HL-60 (cell line): Measurements from ENCODE around the gene FSTL4.

ENCODE experiments used
- DNase-seq, 2 experiments: peaks; one replicate each; pipeline ENCODE4 v3.0.0-alpha.2; 2010 to 2020; ENCODE audit warnings: low read depth in 1 of 2, low spot score in 1 of 2
- H3K27ac ChIP-seq: fragments of 250-450 bp; sonication (Bioruptor Pico); replicated peaks from 2 replicates; pipeline ENCODE4 v1.5.1; 2020; ENCODE audit warnings: mild to moderate bottlenecking, moderate library complexity
- H3K27me3 ChIP-seq: fragments of 250-450 bp; sonication (Bioruptor Pico); 2 replicates; pipeline ENCODE4 v1.5.1; 2021; ENCODE audit warnings: mild to moderate bottlenecking, moderate library complexity; ENCODE audit not compliant: insufficient read depth, poor library complexity, severe bottlenecking
- H3K4me3 ChIP-seq: replicated peaks from 2 replicates; pipeline ENCODE4 v1.5.1; 2011; ENCODE audit warnings: mild to moderate bottlenecking, control low read depth, low read length; ENCODE audit not compliant: insufficient read depth
- CTCF ChIP-seq: IDR thresholded peaks from one replicate; pipeline ENCODE4 v1.5.1; 2011; ENCODE audit warnings: low read length, control low read depth, inconsistent platforms; ENCODE audit not compliant: insufficient read depth
- GABPA ChIP-seq: IDR thresholded peaks from 2 replicates; pipeline ENCODE4 v1.6.1; 2012; ENCODE audit warnings: low read depth
- POLR2AphosphoS5 ChIP-seq: IDR thresholded peaks from 2 replicates; pipeline ENCODE4 v1.6.1; 2012; ENCODE audit warnings: low read depth
- REST ChIP-seq: IDR thresholded peaks from 2 replicates; pipeline ENCODE4 v1.6.1; 2012; ENCODE audit warnings: low read depth; ENCODE audit not compliant: insufficient replicate concordance
- SPI1 ChIP-seq: IDR thresholded peaks from 2 replicates; pipeline ENCODE4 v1.6.1; 2012; ENCODE audit warnings: low read depth, mild to moderate bottlenecking, borderline replicate concordance

The FSTL4 gene

GRCh38 chr5:133384120-133384855 lies 228.1 kb downstream of the FSTL4 start:
- DNase-seq: no peak
- no peaks in the 10 kb centered on the region for H3K27me3 ChIP-seq
- H3K4me3 ChIP-seq: no peak overlapping the region
- TF ChIP-seq REST: no peak
- no peak for TF ChIP-seq SPI1
- TF ChIP-seq GABPA: no peak
- no peak for TF ChIP-seq CTCF
- no peak for TF ChIP-seq POLR2AphosphoS5
- H3K27ac ChIP-seq: no peak overlapping the region

- DNase-seq: no peak
- Histone ChIP-seq H3K4me3 (no peak overlapping the region), H3K27me3 (no peaks in the 10 kb centered on the region), H3K27ac (no peak overlapping the region)
- TF ChIP-seq POLR2AphosphoS5 (no peak), CTCF (no peak), SPI1 (no peak), GABPA (no peak)
Measured at GRCh38 chr5:133383580-133383939, 228.8 kb downstream of the FSTL4 start.

GRCh38 chr5:133382661-133383579 lies 229.4 kb downstream of the FSTL4 start:
- H3K27me3 ChIP-seq: no peaks in the 10 kb centered on the region
- TF ChIP-seq POLR2AphosphoS5: no peak
- TF ChIP-seq REST: no peak
- TF ChIP-seq GABPA: no peak
- no peak for DNase-seq
- no peak overlapping the region for H3K27ac ChIP-seq
- H3K4me3 ChIP-seq: no peak overlapping the region

GRCh38 chr5:133381571-133382365 lies 230.6 kb downstream of the FSTL4 start:
- TF ChIP-seq POLR2AphosphoS5 (no peak), REST (no peak), SPI1 (no peak), GABPA (no peak), CTCF (no peak)
- no peaks in the 10 kb centered on the region for H3K27me3 ChIP-seq
- no peak overlapping the region for H3K27ac ChIP-seq
- no peak for DNase-seq
- H3K4me3 ChIP-seq: no peak overlapping the region
